ENCODE data around the gene MPIG6B. TPM values are rescaled to one million over a fixed set of nuclear protein-coding genes. Genes with fewer than 3 reads are reported as not detected.

Gene MPIG6B
- total and polyA plus RNA-seq, 2 donors from 2014 or later: 0.60 TPM; not detected in 1

DNA sequence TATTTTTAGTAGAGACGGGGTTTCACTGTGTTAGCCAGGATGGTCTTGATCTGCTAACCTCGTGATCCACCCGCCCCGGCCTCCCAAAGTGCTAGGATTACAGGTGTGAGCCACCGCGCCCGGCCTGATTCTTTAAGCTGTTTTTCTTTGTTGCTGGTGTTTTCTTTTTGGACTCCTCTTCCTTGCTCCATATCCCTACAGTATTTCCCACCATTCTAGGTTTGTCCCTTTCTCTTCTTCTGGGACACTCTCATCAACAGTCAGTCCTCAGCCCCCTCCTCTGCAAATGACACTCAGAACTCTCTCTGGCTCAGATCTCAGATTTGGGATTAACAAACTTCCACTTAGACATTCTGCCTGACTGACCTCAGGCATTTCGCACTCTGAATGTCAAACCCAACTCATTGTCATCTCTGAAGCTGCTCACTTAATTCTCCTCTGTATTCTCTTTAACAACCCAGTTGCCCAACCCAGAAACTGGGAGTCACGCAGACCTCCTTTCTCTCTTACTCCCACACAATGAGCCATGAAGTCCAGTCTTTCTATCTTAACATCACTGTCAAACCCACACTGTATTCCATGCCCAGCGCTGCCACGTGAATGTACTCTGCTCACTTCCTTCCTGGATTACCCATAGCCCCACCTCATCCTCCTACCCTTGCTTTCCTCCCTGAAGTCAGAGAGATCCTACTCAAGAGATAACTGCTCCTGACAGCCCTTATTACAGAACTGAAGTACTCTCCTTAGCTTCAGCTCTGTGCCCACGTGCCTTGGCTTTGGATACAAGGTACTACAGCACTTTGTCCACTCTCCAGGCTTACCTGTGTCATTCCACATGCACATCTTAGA is 2.6 kb downstream of the MPIG6B start:
- no peak for FAIRE-seq
- no peak overlapping the region for H3K27ac ChIP-seq (ENCODE audit: low read depth in 2 of 2, low read length in 2 of 2)
- intact Hi-C loops (cut with DNase I): no loop called here

DNA sequence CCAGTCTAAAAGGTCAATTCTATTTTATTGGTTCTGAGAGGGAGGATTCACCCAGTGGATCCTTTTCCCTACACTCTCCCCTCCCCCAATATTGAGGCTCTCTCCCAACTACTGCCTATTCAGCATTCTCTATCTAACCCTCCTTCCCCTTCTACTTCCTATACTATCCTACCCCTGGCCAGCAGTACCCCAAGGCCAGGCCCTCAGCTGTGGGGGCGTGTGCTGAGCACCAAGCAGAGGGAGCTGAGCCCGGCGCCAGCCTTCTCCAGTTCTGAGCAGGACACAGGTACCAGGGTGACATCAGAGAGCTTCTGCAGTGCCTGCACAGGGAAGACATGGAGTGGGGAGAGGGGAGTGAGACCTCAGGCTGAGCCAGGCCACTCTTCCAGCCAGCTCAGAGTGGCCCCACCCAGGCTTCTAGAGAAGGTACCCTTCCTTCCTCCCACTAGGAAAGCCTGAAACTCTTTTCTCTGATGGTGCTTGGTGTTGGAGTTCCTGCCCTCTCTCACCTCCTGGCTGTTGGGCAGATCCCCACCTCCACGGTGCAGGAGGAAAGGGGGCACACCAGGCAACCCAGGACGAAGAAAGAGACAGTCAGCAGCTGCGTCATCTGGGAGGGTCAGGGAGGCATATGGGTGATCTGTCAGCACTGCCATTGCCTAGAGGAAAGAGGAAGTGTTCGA is 4.0 kb downstream of the MPIG6B start:
- H3K27ac ChIP-seq (ENCODE audit: low read depth in 2 of 2, low read length in 2 of 2): peak overlapping the region in 1 of 2 donors; percentile 5
- DNase-seq (peak in 1 of 5 donors; percentile 65), FAIRE-seq (no peak)
- H3K36me3 ChIP-seq (ENCODE audit: control insufficient read depth in 2 of 3, insufficient read depth in 3 of 3, low read length in 3 of 3): peaks cover 7 to 37% (median 20%) of the 10 kb centered on the region in 3 donors
- H3K4me3 ChIP-seq (ENCODE audit: low read length in 3 of 3): no peak overlapping the region
- intact Hi-C loops (cut with DNase I): no loop called here
- TF ChIP-seq, protein P1, sequence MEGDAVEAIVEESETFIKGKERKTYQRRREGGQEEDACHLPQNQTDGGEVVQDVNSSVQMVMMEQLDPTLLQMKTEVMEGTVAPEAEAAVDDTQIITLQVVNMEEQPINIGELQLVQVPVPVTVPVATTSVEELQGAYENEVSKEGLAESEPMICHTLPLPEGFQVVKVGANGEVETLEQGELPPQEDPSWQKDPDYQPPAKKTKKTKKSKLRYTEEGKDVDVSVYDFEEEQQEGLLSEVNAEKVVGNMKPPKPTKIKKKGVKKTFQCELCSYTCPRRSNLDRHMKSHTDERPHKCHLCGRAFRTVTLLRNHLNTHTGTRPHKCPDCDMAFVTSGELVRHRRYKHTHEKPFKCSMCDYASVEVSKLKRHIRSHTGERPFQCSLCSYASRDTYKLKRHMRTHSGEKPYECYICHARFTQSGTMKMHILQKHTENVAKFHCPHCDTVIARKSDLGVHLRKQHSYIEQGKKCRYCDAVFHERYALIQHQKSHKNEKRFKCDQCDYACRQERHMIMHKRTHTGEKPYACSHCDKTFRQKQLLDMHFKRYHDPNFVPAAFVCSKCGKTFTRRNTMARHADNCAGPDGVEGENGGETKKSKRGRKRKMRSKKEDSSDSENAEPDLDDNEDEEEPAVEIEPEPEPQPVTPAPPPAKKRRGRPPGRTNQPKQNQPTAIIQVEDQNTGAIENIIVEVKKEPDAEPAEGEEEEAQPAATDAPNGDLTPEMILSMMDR (IDR thresholded peaks at IDR 0.05; ENCODE audit: borderline replicate concordance, extremely low read depth, insufficient read depth): no peak
- peaks cover 0 to 12% (median 0%) of the 10 kb centered on the region in 3 donors for H3K4me1 ChIP-seq (ENCODE audit: control insufficient read depth in 2 of 3, insufficient read depth in 2 of 3, low read depth in 1 of 3, low read length in 3 of 3)
- no peak overlapping the region for H3K9ac ChIP-seq (ENCODE audit: low read length in 3 of 3)
- H3K27me3 ChIP-seq (ENCODE audit: control insufficient read depth, insufficient read depth, low read length): no peaks in the 10 kb centered on the region
- H3K9me3 ChIP-seq (ENCODE audit: control insufficient read depth in 2 of 3, insufficient read depth in 1 of 3, low read length in 3 of 3): no peaks in the 10 kb centered on the region

More for the DNA sequence above, 2.6 kb downstream of the MPIG6B start:
- Histone ChIP-seq H3K36me3 (ENCODE audit: control insufficient read depth in 2 of 3, insufficient read depth in 3 of 3, low read length in 3 of 3) (peaks cover 7 to 25% (median 11%) of the 10 kb centered on the region in 3 donors), H3K9ac (ENCODE audit: low read length in 3 of 3) (no peak overlapping the region), H3K27me3 (ENCODE audit: control insufficient read depth, insufficient read depth, low read length) (no peaks in the 10 kb centered on the region), H3K4me1 (ENCODE audit: control insufficient read depth in 2 of 3, insufficient read depth in 2 of 3, low read depth in 1 of 3, low read length in 3 of 3) (peaks cover 0 to 9% (median 0%) of the 10 kb centered on the region in 3 donors), H3K9me3 (ENCODE audit: control insufficient read depth in 2 of 3, insufficient read depth in 1 of 3, low read length in 3 of 3) (no peaks in the 10 kb centered on the region), H3K4me3 (ENCODE audit: low read length in 3 of 3) (no peak overlapping the region)
- TF ChIP-seq, protein P1 (IDR thresholded peaks at IDR 0.05; ENCODE audit: borderline replicate concordance, extremely low read depth, insufficient read depth): no peak
- peak in 1 of 5 donors; percentile 4 for DNase-seq

DNA sequence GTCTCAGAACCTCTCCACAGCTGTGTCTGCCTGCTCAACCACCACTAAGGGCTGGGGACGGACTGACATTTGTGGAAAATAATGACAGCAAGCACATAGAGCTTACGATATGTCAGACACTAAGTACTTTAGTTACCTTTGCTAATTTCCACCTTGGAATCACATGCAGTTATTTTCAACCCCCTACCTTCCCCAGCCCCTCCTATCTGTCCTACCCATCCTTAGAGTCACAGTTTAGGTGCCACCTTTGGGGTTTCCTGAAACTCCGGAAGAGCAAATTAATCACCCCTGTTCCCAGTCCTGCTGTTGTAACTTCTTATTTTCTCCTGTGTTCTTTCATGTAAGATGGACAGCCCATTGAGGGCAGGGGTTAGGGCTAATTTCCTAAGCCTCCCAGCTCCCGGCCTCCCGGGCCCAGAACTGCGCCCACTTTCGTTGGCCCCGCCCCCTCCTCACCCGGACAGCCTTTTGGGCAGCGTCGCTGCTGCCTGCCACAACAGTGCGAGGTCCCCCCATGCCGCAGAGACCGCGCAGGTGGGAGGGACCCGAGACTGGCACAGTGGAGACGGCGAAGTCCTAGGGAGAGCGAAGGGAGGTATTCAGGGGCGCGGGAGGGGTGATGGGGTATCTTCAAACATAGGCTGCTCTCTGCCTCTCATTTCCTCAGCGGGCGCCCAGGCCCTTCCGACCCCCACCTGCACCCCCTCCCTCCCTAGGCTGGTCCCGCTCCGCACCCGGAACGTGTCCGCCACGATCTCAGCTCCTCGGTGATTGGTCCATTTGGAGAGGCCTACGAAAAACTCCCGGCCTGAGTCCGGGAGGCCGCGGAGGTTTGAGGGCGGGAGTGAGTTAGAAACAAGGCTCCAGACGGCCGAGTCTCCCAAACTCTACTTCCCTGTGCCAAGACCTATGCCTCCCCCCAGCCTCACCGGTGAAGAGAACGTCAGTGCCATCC is 4.8 kb downstream of the MPIG6B start:
- Histone ChIP-seq H3K27me3 (ENCODE audit: control insufficient read depth, insufficient read depth, low read length) (no peaks in the 10 kb centered on the region), H3K9me3 (ENCODE audit: control insufficient read depth in 2 of 3, insufficient read depth in 1 of 3, low read length in 3 of 3) (no peaks in the 10 kb centered on the region), H3K4me3 (ENCODE audit: low read length in 3 of 3) (peak overlapping the region; percentile 94 to 98 (median 95)), H3K27ac (ENCODE audit: low read depth in 2 of 2, low read length in 2 of 2) (peak overlapping the region; percentile 99), H3K36me3 (ENCODE audit: control insufficient read depth in 2 of 3, insufficient read depth in 3 of 3, low read length in 3 of 3) (peaks cover 7 to 42% (median 24%) of the 10 kb centered on the region in 3 donors), H3K4me1 (ENCODE audit: control insufficient read depth in 2 of 3, insufficient read depth in 2 of 3, low read depth in 1 of 3, low read length in 3 of 3) (peaks cover 0 to 12% (median 0%) of the 10 kb centered on the region in 3 donors), H3K9ac (ENCODE audit: low read length in 3 of 3) (peak overlapping the region in 2 of 3 donors; percentile 49 to 92)
- TF ChIP-seq, protein P1 (IDR thresholded peaks at IDR 0.05; ENCODE audit: borderline replicate concordance, extremely low read depth, insufficient read depth): no peak
- peak in 2 of 5 donors; percentile 67 to 81 for DNase-seq
- intact Hi-C loops (cut with DNase I): no loop called here
- FAIRE-seq: no peak

All from kidney (tissue), 14 donors.